CD4-positive, CD25-positive, alpha-beta regulatory T cell (primary cell): ENCODE measurements around the gene TCIRG1. TPM values are rescaled to one million over a fixed set of nuclear protein-coding genes. Genes with fewer than 3 reads are reported as not detected.

Experiments used
- ATAC-seq, 2 donors: fragments of 150-1000 bp; cut with Tn5 transposase; one replicate each; pipeline ENCODE4 v1.10.0; 2021; ENCODE audit warnings: low read depth in 2 of 2, moderate number of reproducible peaks in 2 of 2, moderate library complexity in 1 of 2
- DNase-seq, 3 donors: peaks; one replicate each; pipeline versions ENCODE4 v3.0.0 to v3.0.0-alpha.2; 2012 to 2022; ENCODE audit warnings: mixed read lengths in 1 of 3
- H3K27ac ChIP-seq: one replicate; pipeline ENCODE4 v1.7.0; 2013; ENCODE audit warnings: mild to moderate bottlenecking, low read length; ENCODE audit not compliant: insufficient read depth, poor library complexity, severe bottlenecking
- H3K27me3 ChIP-seq: one replicate; pipeline ENCODE4 v1.7.0; 2013; ENCODE audit warnings: low read length; ENCODE audit not compliant: control insufficient read depth, insufficient read depth
- H3K36me3 ChIP-seq: one replicate; pipeline ENCODE4 v1.7.0; 2013; ENCODE audit warnings: mild to moderate bottlenecking, low read length, moderate library complexity; ENCODE audit not compliant: control insufficient read depth, insufficient read depth
- H3K4me1 ChIP-seq: 2 replicates; pipeline ENCODE4 v1.7.0; 2013; ENCODE audit warnings: mild to moderate bottlenecking, low read length; ENCODE audit not compliant: insufficient read depth, control insufficient read depth, poor library complexity, severe bottlenecking
- H3K4me3 ChIP-seq: one replicate; pipeline ENCODE4 v1.7.0; 2013; ENCODE audit warnings: low read depth, mild to moderate bottlenecking, low read length, moderate library complexity
- H3K9me3 ChIP-seq, 2 experiments: 1 replicate in 1 of 2; 2 replicates in 1 of 2; pipeline ENCODE4 v1.7.0; 2013; ENCODE audit warnings: low read length in 2 of 2, mild to moderate bottlenecking in 1 of 2, moderate library complexity in 1 of 2; ENCODE audit not compliant: control insufficient read depth in 2 of 2
- H3K27ac Mint-ChIP-seq, 3 donors: one replicate each; pipeline ENCODE4 v1.8.0; 2020 to 2022; ENCODE audit warnings: mild to moderate bottlenecking in 3 of 3, mixed read lengths in 3 of 3, moderate library complexity in 2 of 3
- H3K27me3 Mint-ChIP-seq: one replicate; pipeline ENCODE4 v1.8.0; 2022; ENCODE audit warnings: mild to moderate bottlenecking, mixed read lengths
- H3K36me3 Mint-ChIP-seq: one replicate; pipeline ENCODE4 v1.8.0; 2020; ENCODE audit warnings: mixed read lengths
- H3K4me1 Mint-ChIP-seq, 4 donors: one replicate each; pipeline ENCODE4 v1.8.0; 2020 to 2022; ENCODE audit warnings: mixed read lengths in 4 of 4, mild to moderate bottlenecking in 1 of 4
- H3K4me3 Mint-ChIP-seq, 4 donors: one replicate each; pipeline ENCODE4 v1.8.0; 2020 to 2022; ENCODE audit warnings: mild to moderate bottlenecking in 4 of 4, mixed read lengths in 4 of 4, moderate library complexity in 3 of 4
- H3K9me3 Mint-ChIP-seq, 7 donors: one replicate each; pipeline ENCODE4 v1.8.0; 2020 to 2022; ENCODE audit warnings: mixed read lengths in 7 of 7, mild to moderate bottlenecking in 3 of 7, moderate library complexity in 2 of 7
- polyA plus RNA-seq, 4 donors: library from polyadenylated mRNA; unstranded; fragments of 300-500 nt; fragmentation: Illumina TruSeq; gene quantifications; one replicate each; pipeline ENCODE4 v1.2.3, GENCODE V29; 2021
- total RNA-seq: library from RNA; stranded (reverse); gene quantifications from one replicate; pipeline ENCODE4 v1.2.3, GENCODE V29; 2022

The TCIRG1 gene
- total and polyA plus RNA-seq, 5 donors from 2014 or later = 33.3 to 290 (median 53.9) TPM

GRCh38 chr11:68014157-68014946, 24.5 kb upstream of the TCIRG1 start:
- Mint-ChIP-seq H3K36me3 (no peaks in the 10 kb centered on the region), H3K4me1 (peaks cover 0 to 2% (median 0%) of the 10 kb centered on the region in 4 donors), H3K27ac (no peak overlapping the region), H3K4me3 (no peak overlapping the region), H3K9me3 (peaks cover 0 to 1% (median 0%) of the 10 kb centered on the region in 7 donors), H3K27me3 (peaks cover 3% of the 10 kb centered on the region)
- Histone ChIP-seq H3K4me3 (no peak overlapping the region), H3K27me3 (no peaks in the 10 kb centered on the region), H3K27ac (no peak overlapping the region), H3K4me1 (no peaks in the 10 kb centered on the region), H3K36me3 (no peaks in the 10 kb centered on the region), H3K9me3 (no peaks in the 10 kb centered on the region)
- ATAC-seq (peak in 1 of 2 donors; percentile 29), DNase-seq (no peak)

GRCh38 chr11:68014947-68015447, 23.8 kb upstream of the TCIRG1 start:
- no peak for DNase-seq
- Histone ChIP-seq H3K4me1 (no peaks in the 10 kb centered on the region), H3K4me3 (no peak overlapping the region), H3K36me3 (no peaks in the 10 kb centered on the region), H3K9me3 (no peaks in the 10 kb centered on the region), H3K27me3 (no peaks in the 10 kb centered on the region), H3K27ac (no peak overlapping the region)
- Mint-ChIP-seq H3K4me3 (no peak overlapping the region), H3K27ac (no peak overlapping the region), H3K27me3 (no peaks in the 10 kb centered on the region), H3K36me3 (no peaks in the 10 kb centered on the region), H3K9me3 (peaks cover 0 to 1% (median 0%) of the 10 kb centered on the region in 7 donors), H3K4me1 (no peaks in the 10 kb centered on the region)
- ATAC-seq = no peak

DNA sequence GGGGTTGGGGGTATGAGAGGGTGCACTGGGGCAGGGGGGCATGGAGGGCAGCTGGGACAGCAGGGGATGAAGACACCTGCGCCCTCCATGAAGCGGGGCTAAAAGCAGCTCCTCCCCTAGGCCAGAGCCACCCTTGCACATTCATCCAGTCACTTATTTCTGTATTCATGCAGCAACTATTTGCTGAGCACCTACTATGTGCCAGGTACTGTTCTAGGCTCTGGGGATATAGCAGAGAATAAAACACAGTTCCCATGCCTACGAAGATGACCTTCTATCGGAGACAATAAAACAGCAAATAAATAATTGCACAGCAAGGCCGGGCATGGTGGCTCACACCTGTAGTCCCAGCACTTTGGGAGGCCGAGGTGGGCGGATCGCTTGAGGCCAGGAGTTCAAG, 23.4 kb upstream of the TCIRG1 start:
- H3K27me3 ChIP-seq = no peaks in the 10 kb centered on the region
- no peaks in the 10 kb centered on the region for H3K9me3 ChIP-seq
- H3K27ac Mint-ChIP-seq = no peak overlapping the region
- no peaks in the 10 kb centered on the region for H3K36me3 ChIP-seq
- peaks cover 0 to 1% (median 0%) of the 10 kb centered on the region in 7 donors for H3K9me3 Mint-ChIP-seq
- no peak overlapping the region for H3K4me3 Mint-ChIP-seq
- no peak overlapping the region for H3K4me3 ChIP-seq
- H3K4me1 ChIP-seq = no peaks in the 10 kb centered on the region
- DNase-seq (no peak), ATAC-seq (no peak)
- H3K27me3 Mint-ChIP-seq = no peaks in the 10 kb centered on the region
- H3K27ac ChIP-seq = no peak overlapping the region
- no peaks in the 10 kb centered on the region for H3K4me1 Mint-ChIP-seq
- H3K36me3 Mint-ChIP-seq = no peaks in the 10 kb centered on the region

DNA sequence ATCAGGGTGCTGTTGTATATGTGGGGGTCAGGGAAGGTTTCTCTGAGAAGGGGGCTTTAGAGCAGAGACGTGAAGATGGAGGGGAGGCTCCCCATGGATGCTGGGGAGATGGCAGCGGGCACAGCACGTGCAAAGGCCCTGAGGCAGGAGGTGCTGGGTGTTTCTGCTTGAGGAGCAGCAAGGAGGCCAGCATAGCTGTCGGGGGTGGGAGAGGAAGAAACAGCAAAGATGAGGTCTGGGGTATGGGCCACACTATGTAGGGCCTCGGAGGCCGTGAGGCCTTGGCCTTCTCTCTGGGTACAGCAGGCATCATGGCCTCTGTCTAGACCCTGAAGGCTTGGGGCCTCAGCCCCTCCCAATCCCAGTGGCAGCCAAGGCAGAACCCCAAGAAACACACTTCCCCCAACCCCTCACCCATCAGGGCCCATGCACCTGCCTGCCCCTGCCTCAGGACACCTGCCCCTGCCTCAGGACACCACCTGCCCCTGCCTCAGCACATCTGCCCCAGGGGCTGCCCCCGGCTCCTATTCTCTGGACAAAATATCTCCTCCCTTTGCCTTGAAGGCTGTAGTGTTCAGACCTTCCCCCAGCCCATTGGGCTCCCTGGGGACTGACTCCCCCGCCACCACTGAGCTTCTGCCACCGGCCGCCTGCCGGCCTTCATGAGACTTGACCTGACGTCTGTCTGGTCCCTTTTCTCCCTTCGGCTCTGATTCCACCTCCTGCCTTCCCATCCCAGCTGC, 22.5 kb upstream of the TCIRG1 start:
- Histone ChIP-seq H3K9me3 (no peaks in the 10 kb centered on the region), H3K36me3 (no peaks in the 10 kb centered on the region), H3K27ac (no peak overlapping the region), H3K4me1 (no peaks in the 10 kb centered on the region), H3K27me3 (no peaks in the 10 kb centered on the region), H3K4me3 (no peak overlapping the region)
- Mint-ChIP-seq H3K9me3 (peaks cover 0 to 1% (median 0%) of the 10 kb centered on the region in 7 donors), H3K4me3 (no peak overlapping the region), H3K27ac (no peak overlapping the region), H3K36me3 (no peaks in the 10 kb centered on the region), H3K4me1 (no peaks in the 10 kb centered on the region), H3K27me3 (no peaks in the 10 kb centered on the region)
- no peak for DNase-seq
- ATAC-seq = no peak

- Histone ChIP-seq H3K9me3 (no peaks in the 10 kb centered on the region), H3K4me1 (no peaks in the 10 kb centered on the region), H3K27ac (no peak overlapping the region), H3K27me3 (no peaks in the 10 kb centered on the region), H3K4me3 (no peak overlapping the region), H3K36me3 (no peaks in the 10 kb centered on the region)
- ATAC-seq (no peak), DNase-seq (no peak)
- H3K9me3 Mint-ChIP-seq = no peaks in the 10 kb centered on the region
- H3K27me3 Mint-ChIP-seq = no peaks in the 10 kb centered on the region
- H3K4me3 Mint-ChIP-seq = no peak overlapping the region
- H3K4me1 Mint-ChIP-seq = no peaks in the 10 kb centered on the region
- no peak overlapping the region for H3K27ac Mint-ChIP-seq
- no peaks in the 10 kb centered on the region for H3K36me3 Mint-ChIP-seq
Observed at GRCh38 chr11:68016904-68017817, 21.7 kb upstream of the TCIRG1 start.

DNA sequence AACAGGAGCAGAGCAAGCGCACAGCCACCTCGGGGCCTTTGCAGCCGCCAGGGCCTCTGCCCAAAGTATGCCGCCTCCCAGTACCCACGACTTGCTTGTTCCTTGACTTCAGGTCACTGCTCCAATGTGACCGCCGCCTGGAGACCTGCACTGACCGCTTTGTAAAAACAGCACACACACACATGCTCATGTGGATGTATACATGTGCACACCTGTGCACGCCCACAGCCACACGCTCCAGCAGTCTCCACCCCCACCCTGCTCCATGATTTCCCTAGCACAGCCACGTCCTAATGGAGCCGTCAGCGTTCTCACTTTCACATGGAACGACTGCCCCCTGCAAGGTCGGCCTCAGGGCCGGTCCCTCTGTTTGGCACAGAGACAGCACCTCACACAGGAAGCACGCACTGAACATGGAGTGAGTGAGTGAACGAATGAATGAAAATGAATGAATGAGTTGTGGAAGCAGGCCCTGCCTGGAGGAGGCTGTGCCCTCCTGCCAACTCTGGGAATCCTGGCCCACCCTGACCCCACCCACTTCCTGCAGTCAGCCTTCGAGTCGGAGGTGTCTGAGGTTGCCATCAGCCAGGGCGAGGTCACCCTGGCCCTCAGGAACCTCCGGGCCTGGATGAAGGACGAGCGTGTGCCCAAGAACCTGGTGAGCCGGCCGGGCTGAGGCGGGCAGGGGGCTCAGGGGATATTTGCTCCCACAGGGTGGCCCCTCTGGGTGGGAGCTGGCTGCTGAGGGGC, 20.7 kb upstream of the TCIRG1 start:
- Mint-ChIP-seq H3K36me3 (no peaks in the 10 kb centered on the region), H3K4me1 (no peaks in the 10 kb centered on the region), H3K4me3 (no peak overlapping the region), H3K27me3 (no peaks in the 10 kb centered on the region), H3K9me3 (no peaks in the 10 kb centered on the region), H3K27ac (peak overlapping the region in 1 of 3 donors; percentile 20)
- Histone ChIP-seq H3K9me3 (no peaks in the 10 kb centered on the region), H3K27ac (no peak overlapping the region), H3K4me1 (no peaks in the 10 kb centered on the region), H3K27me3 (no peaks in the 10 kb centered on the region), H3K4me3 (no peak overlapping the region), H3K36me3 (no peaks in the 10 kb centered on the region)
- ATAC-seq (no peak), DNase-seq (no peak)

- Histone ChIP-seq H3K27ac (no peak overlapping the region), H3K27me3 (no peaks in the 10 kb centered on the region), H3K9me3 (no peaks in the 10 kb centered on the region), H3K36me3 (no peaks in the 10 kb centered on the region), H3K4me1 (no peaks in the 10 kb centered on the region), H3K4me3 (no peak overlapping the region)
- no peak overlapping the region for H3K27ac Mint-ChIP-seq
- no peaks in the 10 kb centered on the region for H3K4me1 Mint-ChIP-seq
- no peak overlapping the region for H3K4me3 Mint-ChIP-seq
- DNase-seq = no peak
- no peaks in the 10 kb centered on the region for H3K27me3 Mint-ChIP-seq
- ATAC-seq = no peak
- H3K9me3 Mint-ChIP-seq = no peaks in the 10 kb centered on the region
- H3K36me3 Mint-ChIP-seq = no peaks in the 10 kb centered on the region
Observed at GRCh38 chr11:68018730-68019190, 20.1 kb upstream of the TCIRG1 start.
